Adrenal gland (tissue), 12 donors: Measurements from ENCODE around the gene COMMD9. TPM values are rescaled to one million over a fixed set of nuclear protein-coding genes. Genes with fewer than 3 reads are reported as not detected.

Experiments
- DNase-seq, 7 donors: peaks; one replicate each; pipeline ENCODE4 v3.0.0-alpha.2; 2019 to 2020
- H3K27ac ChIP-seq, 5 donors: fragments of 200-600 bp; sonication (generic) in 4 of 5; 1 replicate in 3 of 5; 2 replicates in 2 of 5; pipeline versions ENCODE4 v1.5.1 to v1.8.0; 2016 to 2020; ENCODE audit warnings: mild to moderate bottlenecking in 1 of 5
- H3K27me3 ChIP-seq: fragments of 200-600 bp; 2 replicates; pipeline ENCODE4 v1.8.0; 2021
- H3K36me3 ChIP-seq, 2 donors: fragments of 200-600 bp; replicated peaks in 1 of 2; 1 replicate in 1 of 2; 2 replicates in 1 of 2; pipeline versions ENCODE4 v1.5.1 to v1.8.0; 2018 to 2022
- H3K4me1 ChIP-seq, 2 donors: fragments of 200-600 bp; replicated peaks in 1 of 2; 1 replicate in 1 of 2; 2 replicates in 1 of 2; pipeline versions ENCODE4 v1.5.1 to v1.8.0; 2018 to 2021
- H3K4me3 ChIP-seq, 4 donors: fragments of 200-600 bp; sonication (generic) in 3 of 4; one replicate each; pipeline ENCODE4 v1.5.1; 2016 to 2018
- H3K9me3 ChIP-seq, 3 donors: fragments of 200-600 bp; sonication (generic) in 1 of 3; replicated peaks in 1 of 3; 1 replicate in 2 of 3; 2 replicates in 1 of 3; pipeline versions ENCODE4 v1.5.1 to v1.8.0; 2016 to 2021
- POLR2A ChIP-seq, 2 donors: fragments of 450-650 bp; IDR thresholded peaks; one replicate each; pipeline ENCODE4 v1.6.1; 2017; ENCODE audit warnings: antibody characterized with exemption in 2 of 2, mild to moderate bottlenecking in 2 of 2, moderate library complexity in 1 of 2
- WGBS, 4 donors: extraction: QIAGEN DNeasy Blood & Tissue Kit in 2 of 4; methylation state at CpG; one replicate each; pipeline versions ENCODE4 v1.1.5 to v1.1.7; 2013 to 2017; 5-methylcytosine and 5-hydroxymethylcytosine counted together
- intact Hi-C, 2 donors: fragments of 100-400 bp; cut with DNase I; formaldehyde crosslinking; loops; one replicate each; pipeline versions ENCODE4 v1.14.1 to v1.15.0; 2022 to 2023
- polyA plus RNA-seq, 3 donors: library from polyadenylated mRNA; stranded (reverse); fragments of 200-250 nt in 2 of 3; fragments of 350-450 nt in 1 of 3; fragmentation: Illumina TruSeq in 1 of 3; extraction: RNeasy Lipid Tissue Mini Kit (QIAGEN cat#74804) in 1 of 3; gene quantifications; one replicate each; pipeline ENCODE4 v1.2.3, GENCODE V29; 2013 to 2014
- total RNA-seq, 9 donors: library from RNA; depleted of rRNA in 4 of 9; stranded (reverse); fragments of >200 nt in 4 of 9; fragments of 120-200 nt in 1 of 9; fragmentation: NEBNext Ultra II Directional in 1 of 9; extraction: Animal tissue kit (Norgen Biotek cat#: 25700) in 1 of 9; gene quantifications; one replicate each; pipeline versions ENCODE4 v1.1.0 to v1.2.4, GENCODE V29; 2013 to 2023
- TF ChIP-seq, protein P1 (sequence below), 6 experiments: fragments of 450-650 bp in 4 of 6; fragments of 200-600 bp in 2 of 6; sonication (generic) in 1 of 6; IDR thresholded peaks; 1 replicate in 5 of 6; 2 replicates in 1 of 6; pipeline versions ENCODE4 v1.5.1 to v1.8.0; 2016 to 2021; ENCODE audit warnings: antibody characterized with exemption in 6 of 6, mild to moderate bottlenecking in 2 of 6, moderate library complexity in 1 of 6
- donor health status: healthy with polysubstance abuse.
- donor health status: Bipolar disorder and iron deficiency.
- donor health status: DM: yes; HTN: yes; CAD: no.
- donor health status: DM: no; HTN: no; CAD: no.
- donor health status: DM: no; HTN: no; CAD: no.
- donor health status: DM: yes; HTN: yes; CAD: no.

COMMD9 gene
- total and polyA plus RNA-seq, 12 donors, result 25.3 to 140 (median 89.5) TPM

DNA sequence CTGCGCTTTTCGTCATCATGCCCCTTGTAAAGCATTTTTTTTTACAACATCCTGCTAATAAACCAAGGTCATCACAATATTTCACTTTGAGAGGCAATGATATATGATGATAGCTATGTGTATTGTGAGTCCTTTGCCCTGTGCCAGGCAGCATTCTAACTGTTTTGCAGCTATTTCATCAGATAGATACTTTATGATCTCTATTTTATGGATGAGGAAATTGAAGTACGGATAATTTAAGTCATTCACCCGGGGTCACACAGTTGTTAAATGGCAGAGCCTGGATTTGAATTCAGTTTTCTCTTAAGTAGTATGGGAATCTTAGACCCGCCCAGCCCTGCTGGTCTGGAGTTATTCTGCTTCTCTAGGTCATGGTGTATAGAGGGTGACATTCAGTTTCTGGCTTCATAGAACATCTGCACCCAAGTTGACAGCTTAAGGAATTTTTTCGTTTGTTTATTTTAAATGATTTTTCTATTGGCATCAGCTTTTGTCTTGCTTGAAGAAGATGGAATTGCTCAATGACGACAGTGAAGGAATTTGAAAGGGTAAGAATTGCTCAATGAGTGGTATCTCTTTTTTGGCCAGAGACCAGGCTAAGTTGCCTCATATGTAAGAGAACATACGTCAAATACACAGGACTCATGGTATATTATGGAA, 7.8 kb upstream of the COMMD9 start:
- H3K4me3 ChIP-seq, result no peak overlapping the region
- H3K27ac ChIP-seq, result no peak overlapping the region
- DNase-seq, result peak in 1 of 7 donors; percentile 46
- WGBS, 4 donors, result 62 to 70% (median 66%) methylated on average over 8 of the region's 8 CpGs
- no peaks in the 10 kb centered on the region for H3K27me3 ChIP-seq
- no peaks in the 10 kb centered on the region for H3K4me1 ChIP-seq
- intact Hi-C loops, result no loop called here
- TF ChIP-seq, protein P1, sequence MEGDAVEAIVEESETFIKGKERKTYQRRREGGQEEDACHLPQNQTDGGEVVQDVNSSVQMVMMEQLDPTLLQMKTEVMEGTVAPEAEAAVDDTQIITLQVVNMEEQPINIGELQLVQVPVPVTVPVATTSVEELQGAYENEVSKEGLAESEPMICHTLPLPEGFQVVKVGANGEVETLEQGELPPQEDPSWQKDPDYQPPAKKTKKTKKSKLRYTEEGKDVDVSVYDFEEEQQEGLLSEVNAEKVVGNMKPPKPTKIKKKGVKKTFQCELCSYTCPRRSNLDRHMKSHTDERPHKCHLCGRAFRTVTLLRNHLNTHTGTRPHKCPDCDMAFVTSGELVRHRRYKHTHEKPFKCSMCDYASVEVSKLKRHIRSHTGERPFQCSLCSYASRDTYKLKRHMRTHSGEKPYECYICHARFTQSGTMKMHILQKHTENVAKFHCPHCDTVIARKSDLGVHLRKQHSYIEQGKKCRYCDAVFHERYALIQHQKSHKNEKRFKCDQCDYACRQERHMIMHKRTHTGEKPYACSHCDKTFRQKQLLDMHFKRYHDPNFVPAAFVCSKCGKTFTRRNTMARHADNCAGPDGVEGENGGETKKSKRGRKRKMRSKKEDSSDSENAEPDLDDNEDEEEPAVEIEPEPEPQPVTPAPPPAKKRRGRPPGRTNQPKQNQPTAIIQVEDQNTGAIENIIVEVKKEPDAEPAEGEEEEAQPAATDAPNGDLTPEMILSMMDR (IDR thresholded peaks at IDR 0.05), result no peak
- no peak for TF ChIP-seq POLR2A (IDR thresholded peaks at IDR 0.05)
- no peaks in the 10 kb centered on the region for H3K9me3 ChIP-seq
- no peaks in the 10 kb centered on the region for H3K36me3 ChIP-seq

GRCh38 chr11:36295926-36296325, 6.7 kb upstream of the COMMD9 start, which contains the start of gene PRR5L:
Gene PRR5L, plus strand, starts transcription at chr11:36296288. Its CDS starts 104,834 bp downstream, at chr11:36401122.
- WGBS, 4 donors, result 83 to 88% (median 85%) methylated on average over 3 of the region's 3 CpGs
- intact Hi-C loops, result no loop called here
- H3K27me3 ChIP-seq, result no peaks in the 10 kb centered on the region
- DNase-seq, result no peak
- no peaks in the 10 kb centered on the region for H3K36me3 ChIP-seq
- H3K27ac ChIP-seq, result no peak within 1 kb of the TSS
- no peak for TF ChIP-seq POLR2A (IDR thresholded peaks at IDR 0.05)
- TF ChIP-seq, protein P1 (IDR thresholded peaks at IDR 0.05), result no peak
- no peak within 1 kb of the TSS for H3K4me3 ChIP-seq
- H3K9me3 ChIP-seq, result no peaks in the 10 kb centered on the region
- H3K4me1 ChIP-seq, result no peaks in the 10 kb centered on the region

DNA sequence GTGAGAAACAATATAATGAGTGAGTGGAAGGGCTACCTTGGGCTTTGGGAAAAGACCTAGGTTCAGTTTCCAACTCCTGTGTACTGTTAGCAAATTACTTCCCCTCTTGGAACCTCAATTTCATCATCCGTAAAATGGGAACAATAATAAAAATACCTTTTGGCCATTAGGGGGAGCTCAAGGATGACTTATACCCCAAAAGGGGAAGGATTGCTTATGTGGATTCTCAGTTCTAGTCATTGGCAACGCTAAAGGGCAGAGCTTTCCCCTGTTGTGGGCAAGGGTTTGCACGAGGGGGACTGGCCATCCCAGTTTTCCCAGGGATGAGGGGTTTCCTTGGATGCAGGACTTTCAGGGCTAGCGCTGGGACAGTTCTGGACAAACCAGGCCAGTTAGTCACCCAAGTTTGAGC, 3.1 kb upstream of the COMMD9 start:
- Histone ChIP-seq H3K36me3 (no peaks in the 10 kb centered on the region), H3K27ac (no peak overlapping the region), H3K27me3 (no peaks in the 10 kb centered on the region), H3K4me1 (peaks cover 0 to 15% of the 10 kb centered on the region in 2 donors), H3K9me3 (no peaks in the 10 kb centered on the region), H3K4me3 (no peak overlapping the region)
- WGBS, 4 donors, result 20 to 32% (median 22%) methylated on average over 4 of the region's 4 CpGs
- intact Hi-C loops, result no loop called here
- DNase-seq, result peak in 1 of 7 donors; percentile 10
- no peak for TF ChIP-seq POLR2A (IDR thresholded peaks at IDR 0.05)
- TF ChIP-seq, protein P1 (IDR thresholded peaks at IDR 0.05), result peak; percentile 30 to 72 (median 56)

- H3K27ac ChIP-seq, result peak overlapping the region in 3 of 5 donors; percentile 35 to 77 (median 58)
- no peaks in the 10 kb centered on the region for H3K36me3 ChIP-seq
- H3K4me3 ChIP-seq, result peak overlapping the region in 3 of 4 donors; percentile 23 to 95 (median 85)
- WGBS, 4 donors, result 33 to 39% (median 34%) methylated on average over 31 of the region's 31 CpGs
- TF ChIP-seq, protein P1 (IDR thresholded peaks at IDR 0.05), result no peak
- TF ChIP-seq POLR2A (IDR thresholded peaks at IDR 0.05), result no peak
- intact Hi-C loops, result no loop called here
- peak in 2 of 7 donors; percentile 27 to 38 for DNase-seq
- H3K4me1 ChIP-seq, result peaks cover 0 to 15% of the 10 kb centered on the region in 2 donors
- no peaks in the 10 kb centered on the region for H3K9me3 ChIP-seq
- no peaks in the 10 kb centered on the region for H3K27me3 ChIP-seq
These were observed 590 bp downstream of the COMMD9 start for GRCh38 chr11:36288442-36289225.
